ENCODE results near the gene UBE2QL1.

The UBE2QL1 gene

GRCh38 chr5:6496207-6496584 lies 47.5 kb downstream of the UBE2QL1 start (continued):
- no peak for TF ChIP-seq POU6F1 (CRISPR knock-in tag; IDR thresholded peaks at IDR 0.05; ENCODE audit: borderline replicate concordance, low read depth)

GRCh38 chr5:6496636-6497035 lies 48.0 kb downstream of the UBE2QL1 start:
- TF ChIP-seq ISL1 (CRISPR knock-in tag; IDR thresholded peaks at IDR 0.05): no peak
- no peak for ATAC-seq

- ATAC-seq: no peak
- TF ChIP-seq BACH2 (CRISPR knock-in tag; IDR thresholded peaks at IDR 0.05; ENCODE audit: borderline replicate concordance): no peak
- no peak for TF ChIP-seq CREB5 (CRISPR knock-in tag; IDR thresholded peaks at IDR 0.05; ENCODE audit: low read depth)
- no peak for TF ChIP-seq PPARA (CRISPR knock-in tag; IDR thresholded peaks at IDR 0.05; ENCODE audit: borderline replicate concordance)
- TF ChIP-seq POU6F1 (CRISPR knock-in tag; IDR thresholded peaks at IDR 0.05; ENCODE audit: borderline replicate concordance, low read depth): no peak
- TF ChIP-seq ESRRG (CRISPR knock-in tag; IDR thresholded peaks at IDR 0.05): no peak
- TF ChIP-seq TCF4 (CRISPR knock-in tag; IDR thresholded peaks at IDR 0.05; ENCODE audit: borderline replicate concordance): no peak
- no peak for TF ChIP-seq PATZ1 (CRISPR knock-in tag; IDR thresholded peaks at IDR 0.05; ENCODE audit: borderline replicate concordance)
- no peak for TF ChIP-seq ZFP30 (CRISPR knock-in tag; IDR thresholded peaks at IDR 0.05)
- TF ChIP-seq TSHZ2 (CRISPR knock-in tag; IDR thresholded peaks at IDR 0.05): no peak
- TF ChIP-seq ISL1 (CRISPR knock-in tag; IDR thresholded peaks at IDR 0.05): no peak
- no peak for TF ChIP-seq SNAI2 (CRISPR knock-in tag; IDR thresholded peaks at IDR 0.05)
Observed at GRCh38 chr5:6497262-6497661, 48.6 kb downstream of the UBE2QL1 start.

GRCh38 chr5:6498968-6499367 lies 50.3 kb downstream of the UBE2QL1 start:
- no peak for ATAC-seq
- TF ChIP-seq POU6F1 (CRISPR knock-in tag; IDR thresholded peaks at IDR 0.05; ENCODE audit: borderline replicate concordance, low read depth) (no peak), TOX (CRISPR knock-in tag; IDR thresholded peaks at IDR 0.05; ENCODE audit: borderline replicate concordance) (no peak)

GRCh38 chr5:6501701-6502100 lies 53.0 kb downstream of the UBE2QL1 start:
- ATAC-seq: no peak
- TF ChIP-seq ZNF70 (CRISPR knock-in tag; IDR thresholded peaks at IDR 0.05): no peak
- no peak for TF ChIP-seq ISL1 (CRISPR knock-in tag; IDR thresholded peaks at IDR 0.05)
- TF ChIP-seq PATZ1 (CRISPR knock-in tag; IDR thresholded peaks at IDR 0.05; ENCODE audit: borderline replicate concordance): no peak
- TF ChIP-seq PPARA (CRISPR knock-in tag; IDR thresholded peaks at IDR 0.05; ENCODE audit: borderline replicate concordance): no peak
